Fibroblast of gingiva (primary cell): Measurements from ENCODE around the gene XYLB.

Source experiments
- DNase-seq: peaks from one replicate; pipeline ENCODE4 v3.0.0-alpha.2; 2011; ENCODE audit warnings: low read depth

Gene XYLB

DNA sequence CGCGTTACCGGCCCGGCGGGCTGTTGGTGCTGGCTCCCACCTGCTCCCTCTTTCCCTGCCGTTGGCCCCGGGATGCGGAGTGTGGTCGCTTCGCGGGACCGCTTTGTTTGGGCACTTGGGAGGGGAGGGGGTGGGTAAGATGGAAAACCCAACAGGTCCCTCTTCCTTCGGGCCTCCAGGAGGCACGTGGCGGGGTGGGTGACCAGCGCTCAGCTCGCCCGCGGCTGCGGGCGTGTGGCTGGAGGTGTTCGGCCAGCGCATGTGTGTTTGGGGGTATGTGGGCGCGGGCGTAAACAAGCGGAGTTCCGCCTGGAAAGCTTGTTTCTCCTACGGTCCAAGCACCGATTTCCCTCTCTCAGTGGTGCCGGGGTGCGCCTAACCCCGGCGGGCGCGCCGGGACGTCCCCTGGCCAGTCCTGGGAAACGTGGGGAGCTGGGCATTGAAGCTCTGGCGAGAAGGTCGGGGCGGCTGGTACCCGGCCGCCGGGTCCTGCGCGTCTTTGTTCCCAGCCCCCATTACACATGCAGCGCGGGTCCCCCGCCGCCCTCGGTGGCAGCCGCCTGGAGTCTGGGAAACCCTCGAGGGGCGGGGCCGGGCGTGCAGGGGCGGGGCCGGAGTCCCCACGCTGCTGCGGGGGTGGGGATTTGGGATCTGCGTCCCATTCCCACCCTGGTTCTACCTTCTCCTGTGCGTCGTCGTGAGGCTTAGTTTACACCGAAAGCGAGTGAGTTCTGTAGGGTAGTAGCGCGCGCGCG lies 108.5 kb downstream of the XYLB start:
- DNase-seq, result no peak

DNA sequence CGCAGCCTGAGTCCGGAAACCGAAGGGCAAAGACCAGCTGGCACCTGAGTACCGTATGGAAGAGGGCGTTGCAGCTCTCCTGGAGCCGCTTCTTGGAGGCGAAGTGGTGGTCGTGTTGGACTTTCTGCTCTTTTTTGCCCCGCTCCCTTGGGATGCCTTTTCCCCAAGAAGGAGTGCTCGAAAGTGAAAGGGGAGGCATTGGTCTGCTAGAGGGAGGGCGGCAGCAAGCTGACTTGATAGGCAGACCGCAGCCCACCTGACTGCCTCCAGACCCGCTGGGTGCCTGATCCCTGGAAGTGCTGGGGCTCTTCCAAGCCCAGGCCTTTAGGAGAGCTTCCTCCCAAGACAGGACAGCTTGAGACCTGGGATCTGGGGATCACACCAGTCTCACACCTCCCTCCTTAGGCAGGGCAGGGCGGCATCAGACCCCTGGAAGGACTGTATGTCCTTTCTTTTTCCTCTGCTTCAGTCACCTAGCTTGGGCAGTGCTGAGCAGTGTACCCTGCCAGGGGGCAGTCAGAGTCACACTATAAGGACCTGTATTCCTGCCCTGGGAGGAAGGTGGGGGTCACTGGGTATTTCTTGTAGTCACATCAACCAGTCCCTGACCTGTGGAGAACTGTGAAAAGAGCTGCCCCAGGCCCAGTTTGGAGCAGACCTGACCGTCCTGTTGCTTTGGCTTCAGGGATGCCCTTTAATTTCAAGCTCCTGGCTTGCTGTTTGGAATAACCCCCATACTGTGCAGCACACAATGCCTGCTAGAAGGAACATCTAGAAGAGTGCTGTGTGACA lies 109.2 kb downstream of the XYLB start:
- no peak for DNase-seq

DNA sequence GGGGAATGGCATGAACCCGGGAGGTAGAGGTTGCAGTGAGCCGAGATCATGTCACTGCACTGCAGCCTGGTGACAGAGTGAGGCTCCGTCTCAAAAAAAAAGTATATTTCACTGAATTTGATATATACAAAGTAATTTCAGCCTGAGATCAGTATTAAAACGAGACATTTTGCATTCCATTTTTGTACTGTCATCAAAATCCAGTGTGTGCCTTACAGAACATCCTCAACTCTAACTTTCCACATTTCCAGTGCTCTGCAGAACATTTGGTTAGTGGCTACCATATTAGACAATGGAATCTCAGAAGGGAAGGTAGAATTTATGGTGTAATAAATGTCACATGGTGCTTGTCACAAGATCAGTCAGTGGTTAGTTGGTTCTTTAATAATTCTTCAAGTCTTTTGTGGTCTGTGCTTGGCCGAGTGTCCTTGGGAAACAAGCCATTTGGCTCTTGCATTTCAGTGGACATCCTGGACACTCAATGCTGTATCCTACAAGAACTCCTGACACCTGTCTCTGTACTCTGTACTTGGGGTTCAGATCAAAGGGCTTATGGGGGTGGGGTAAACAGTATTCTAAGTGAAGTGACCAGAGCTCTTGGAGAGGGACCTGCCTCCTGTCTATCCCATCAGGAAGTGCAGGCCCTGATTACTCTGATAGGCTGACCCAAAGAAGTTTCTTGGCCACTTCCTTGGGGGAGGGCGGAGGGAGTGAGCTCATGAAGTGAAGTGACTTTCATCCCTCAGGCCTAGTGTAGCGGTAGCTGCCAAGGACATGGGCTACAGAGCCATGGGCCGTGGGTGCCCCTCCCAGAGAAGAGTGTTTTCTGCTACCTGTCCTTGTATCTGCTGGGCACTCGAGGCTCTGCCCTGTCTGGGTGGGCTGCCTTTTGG lies 110.8 kb downstream of the XYLB start:
- DNase-seq, result peak; percentile 36

DNA sequence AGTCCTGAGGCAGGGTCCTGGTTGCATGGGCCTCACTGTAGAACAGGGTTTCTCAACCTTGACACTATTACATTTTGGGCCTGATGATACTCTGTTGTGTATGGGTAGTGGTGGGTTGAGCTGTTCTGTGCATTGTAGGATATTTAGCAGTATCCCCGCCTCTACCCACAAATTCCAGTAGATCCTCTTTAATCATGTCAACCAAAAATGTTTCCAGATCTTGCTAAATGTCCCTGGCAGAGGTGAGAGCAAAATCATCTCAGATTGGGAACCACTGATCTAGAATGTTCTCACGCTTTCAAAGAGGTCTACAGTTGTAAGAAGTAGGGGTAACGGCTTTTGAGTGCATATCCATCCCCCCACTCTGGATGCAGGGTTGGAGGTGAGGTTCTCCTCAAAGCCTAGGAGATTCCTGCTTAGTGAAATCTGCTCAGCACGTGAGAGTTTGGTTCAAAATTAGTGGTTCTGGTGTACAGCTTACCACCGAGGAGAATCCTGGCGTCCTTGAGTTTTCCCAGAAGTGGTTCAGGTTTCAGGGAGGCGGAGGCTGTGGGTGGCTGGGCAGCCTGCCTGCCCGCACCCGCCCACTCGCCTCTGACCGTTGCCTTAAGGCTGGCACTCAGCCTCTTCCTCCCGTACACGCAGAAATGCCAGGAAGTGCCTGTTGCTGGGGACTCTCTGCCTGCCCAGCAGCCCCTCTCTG lies 112.4 kb downstream of the XYLB start:
- DNase-seq, result peak; percentile 89

DNA sequence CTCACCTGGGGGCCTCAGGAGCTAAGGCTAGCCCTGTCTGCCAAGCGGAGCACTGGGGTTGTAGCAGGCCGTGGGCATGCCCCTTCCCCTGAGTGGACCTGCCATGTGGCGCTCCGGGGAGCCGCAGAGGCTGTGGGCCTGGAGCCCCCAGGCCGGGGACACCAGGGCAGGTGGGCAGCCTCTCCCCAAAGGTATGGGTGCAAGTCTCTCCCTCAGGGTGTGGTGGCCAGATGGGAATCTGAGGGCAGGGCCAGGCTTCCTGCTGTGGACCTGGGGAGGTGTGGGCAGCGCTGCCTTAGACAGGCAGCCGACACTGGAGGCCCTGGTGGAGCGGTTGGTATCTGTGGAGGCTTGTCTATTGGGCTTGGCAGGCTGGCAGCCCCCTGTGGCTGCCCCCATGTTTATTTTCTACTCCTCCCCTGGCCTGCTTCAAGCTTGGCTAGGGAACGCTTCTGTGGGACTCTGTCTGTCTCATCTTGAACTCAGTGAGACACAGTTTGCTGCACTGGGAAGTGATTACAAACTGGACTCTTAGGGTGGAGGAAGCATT lies 113.0 kb downstream of the XYLB start:
- no peak for DNase-seq

DNA sequence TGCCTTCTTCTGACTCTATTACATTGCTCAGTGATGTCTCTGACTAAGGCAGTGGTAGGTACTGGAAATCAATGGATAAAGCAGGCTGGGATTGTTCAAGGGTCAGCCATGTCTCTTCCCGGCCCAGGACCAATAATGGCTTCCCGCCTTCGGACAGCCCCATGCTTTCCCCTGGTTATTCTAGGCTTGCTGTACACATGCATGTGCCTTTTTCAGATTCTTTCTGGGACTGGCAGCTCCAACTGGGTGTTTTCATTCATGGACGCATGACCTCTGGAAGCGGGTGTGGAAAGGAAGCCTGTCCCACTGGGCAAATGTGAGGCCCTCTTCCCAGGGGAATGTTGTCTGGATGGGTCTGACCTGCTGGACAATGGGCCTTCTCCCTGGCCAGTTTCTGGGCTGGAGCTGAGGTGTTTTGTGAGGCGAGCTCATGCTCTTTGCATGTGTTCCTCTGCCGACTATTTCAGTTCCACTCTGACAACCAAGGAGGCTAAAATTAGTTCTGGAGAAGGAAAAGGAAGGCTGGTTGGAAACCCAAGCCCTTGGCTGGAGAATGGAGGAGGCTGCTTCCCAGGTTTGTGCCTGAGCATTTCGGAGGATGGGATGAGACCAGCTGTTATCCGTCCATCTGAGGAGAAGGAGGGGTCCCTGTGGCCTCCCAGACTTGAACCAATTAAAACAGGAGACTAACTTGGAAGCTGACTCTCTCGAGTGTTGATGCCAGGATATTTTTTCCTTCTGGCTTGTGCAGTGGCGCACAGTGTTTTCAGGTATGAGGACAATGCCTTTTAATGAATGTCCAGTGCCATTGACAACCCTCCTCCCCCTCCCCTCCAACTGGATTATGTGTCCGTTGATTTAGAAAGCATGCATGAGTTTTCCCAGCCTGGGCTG lies 114.0 kb downstream of the XYLB start:
- no peak for DNase-seq
